ENCODE data around the gene NSD2. TPM values are rescaled to one million over a fixed set of nuclear protein-coding genes. Genes with fewer than 3 reads are reported as not detected.
"Not testable (repeated sequence)": the region's sequence is repeated elsewhere in the genome, so short reads cannot be mapped to it uniquely, and the experiment has no call there.

NSD2 gene
- total and polyA plus RNA-seq, 9 of the 15 experiments (the other 6 are each of a cell fraction or from before 2014, with no cell fraction given): 6.4 to 126 (median 58.8) TPM

- H3K27ac ChIP-seq (ENCODE audit: extremely low read depth, low read depth, low read length); H3K4me2 ChIP-seq (ENCODE audit: insufficient read depth, low read length); H3K9me1 ChIP-seq (ENCODE audit: control insufficient read depth, insufficient read depth, low read length); ATAC-seq; DNase-seq (ENCODE audit: extremely low read depth in 1 of 4, low spot score in 3 of 4); H3K4me3 ChIP-seq; H3K27me3 ChIP-seq (ENCODE audit: control insufficient read depth in 2 of 2, insufficient read depth in 2 of 2, low read length in 2 of 2); in situ Hi-C loops (cut with MboI); H2AFZ ChIP-seq (ENCODE audit: low read depth, low read length); BruUV-seq (replicated peaks); FAIRE-seq; H3K9ac ChIP-seq (ENCODE audit: insufficient read depth in 1 of 2, low read depth in 2 of 2, low read length in 2 of 2); H3K9me3 ChIP-seq (replicated peaks; ENCODE audit: control insufficient read depth, insufficient read depth, low read depth, low read length); TF ChIP-seq ATF3 (CRISPR knock-in tag; conservative IDR thresholded peaks at IDR 0.05): not testable (repeated sequence)
- peaks cover 83% of the 10 kb centered on the region for H3K36me3 ChIP-seq (ENCODE audit: control insufficient read depth, insufficient read depth, low read length)
- POLR2A ChIA-PET: interaction anchor here (0.6 to 1.5 kb wide), 4 partner anchors 11 to 1098 kb away, joined by 3 to 4 read pairs (median 3); no protein-coding TSS in a partner anchor
- intact Hi-C loops (cut with micrococcal nuclease): loop anchor here (5.0 to 10.0 kb wide), 3 partner anchors 97 to 275 kb away; no protein-coding TSS in a partner anchor
- CTCF ChIA-PET (ENCODE audit: low intra/inter-chr PET ratio): interaction anchor here (0.7 to 1.4 kb wide), 3 partner anchors 53 to 96 kb away, joined by 3 to 4 read pairs (median 3); partner anchors contain the start of gene LETM1
- WGBS (ENCODE audit: insufficient coverage, low coverage, missing lambda C conversion rate): 69% methylated on average over 11 of the region's 11 CpGs
- peaks cover 16% of the 10 kb centered on the region for H4K20me1 ChIP-seq (replicated peaks; ENCODE audit: control insufficient read depth, insufficient read depth, low read length)
- peaks cover 91% of the 10 kb centered on the region for H3K79me2 ChIP-seq (ENCODE audit: control insufficient read depth, insufficient read depth, low read length)
- H3K4me1 ChIP-seq (replicated peaks in 1 of 2; ENCODE audit: control insufficient read depth in 2 of 2, insufficient read depth in 2 of 2, low read length in 2 of 2): peaks cover 5 to 15% of the 10 kb centered on the region in 2 experiments; a peak in 3 of 5 replicates
- TF ChIP-seq ZNF121 (CRISPR knock-in tag; conservative IDR thresholded peaks at IDR 0.05) (0 out of 2 replicates have a peak, but pooled peaks have one; percentile 22), KDM1A (IDR thresholded peaks at IDR 0.05) (peak; percentile 13 to 69; a peak in 2 of 4 replicates), ATF3 (IDR thresholded peaks at IDR 0.05) (0 out of 2 replicates have a peak, but pooled peaks have one; percentile 27), FOSL1 (tag; conservative IDR thresholded peaks at IDR 0.05) (peak; percentile 37; the same call in 1 of the 2 replicates)
Measured at GRCh38 chr4:1909696-1910095, 38.5 kb downstream of the NSD2 start.

All from K562 (cell line).